ENCODE data around the gene SGMS2.

The SGMS2 gene

DNA sequence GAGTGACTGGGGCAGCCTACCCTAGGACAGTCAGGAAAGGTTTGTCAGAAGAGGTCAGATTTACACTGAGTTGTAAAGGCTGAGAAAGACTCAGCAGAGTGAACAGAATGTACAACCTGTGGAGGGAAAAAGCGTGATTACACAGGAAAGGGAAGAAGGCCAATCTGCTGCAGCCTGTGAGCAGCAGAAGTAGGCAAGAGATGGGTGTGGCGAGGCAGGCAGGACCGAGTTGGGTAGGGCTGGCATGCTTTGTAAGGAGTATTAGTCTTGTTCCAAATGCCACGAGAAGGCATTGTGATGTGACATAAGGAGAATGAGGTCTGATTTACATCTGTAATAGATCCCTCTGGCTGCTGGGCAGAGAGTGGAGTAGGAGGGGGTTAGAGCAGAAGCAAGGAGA, 12.6 kb downstream of the SGMS2 start:
- H3K4me3 ChIP-seq (replicated peaks; ENCODE audit: low read depth, low read length): no peak overlapping the region
- no peak for DNase-seq (ENCODE audit: low read depth)
- TF ChIP-seq, protein P1, sequence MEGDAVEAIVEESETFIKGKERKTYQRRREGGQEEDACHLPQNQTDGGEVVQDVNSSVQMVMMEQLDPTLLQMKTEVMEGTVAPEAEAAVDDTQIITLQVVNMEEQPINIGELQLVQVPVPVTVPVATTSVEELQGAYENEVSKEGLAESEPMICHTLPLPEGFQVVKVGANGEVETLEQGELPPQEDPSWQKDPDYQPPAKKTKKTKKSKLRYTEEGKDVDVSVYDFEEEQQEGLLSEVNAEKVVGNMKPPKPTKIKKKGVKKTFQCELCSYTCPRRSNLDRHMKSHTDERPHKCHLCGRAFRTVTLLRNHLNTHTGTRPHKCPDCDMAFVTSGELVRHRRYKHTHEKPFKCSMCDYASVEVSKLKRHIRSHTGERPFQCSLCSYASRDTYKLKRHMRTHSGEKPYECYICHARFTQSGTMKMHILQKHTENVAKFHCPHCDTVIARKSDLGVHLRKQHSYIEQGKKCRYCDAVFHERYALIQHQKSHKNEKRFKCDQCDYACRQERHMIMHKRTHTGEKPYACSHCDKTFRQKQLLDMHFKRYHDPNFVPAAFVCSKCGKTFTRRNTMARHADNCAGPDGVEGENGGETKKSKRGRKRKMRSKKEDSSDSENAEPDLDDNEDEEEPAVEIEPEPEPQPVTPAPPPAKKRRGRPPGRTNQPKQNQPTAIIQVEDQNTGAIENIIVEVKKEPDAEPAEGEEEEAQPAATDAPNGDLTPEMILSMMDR (IDR thresholded peaks at IDR 0.05; ENCODE audit: low read length, missing control alignments): no peak

GRCh38 chr4:107837776-107838618, 13.3 kb downstream of the SGMS2 start:
- TF ChIP-seq, protein P1 (IDR thresholded peaks at IDR 0.05; ENCODE audit: low read length, missing control alignments): no peak
- DNase-seq (ENCODE audit: low read depth): peak; percentile 67

GRCh38 chr4:107838861-107839565, 14.3 kb downstream of the SGMS2 start:
- no peak overlapping the region for H3K4me3 ChIP-seq (replicated peaks; ENCODE audit: low read depth, low read length)
- TF ChIP-seq, protein P1 (IDR thresholded peaks at IDR 0.05; ENCODE audit: low read length, missing control alignments): no peak
- DNase-seq (ENCODE audit: low read depth): peak; percentile 58

More at GRCh38 chr4:107837776-107838618, 13.3 kb downstream of the SGMS2 start:
- no peak overlapping the region for H3K4me3 ChIP-seq (replicated peaks; ENCODE audit: low read depth, low read length)

- DNase-seq (ENCODE audit: low read depth): no peak
- no peak overlapping the region for H3K4me3 ChIP-seq (replicated peaks; ENCODE audit: low read depth, low read length)
- TF ChIP-seq, protein P1 (IDR thresholded peaks at IDR 0.05; ENCODE audit: low read length, missing control alignments): no peak
Measured at GRCh38 chr4:107843391-107843790, 18.7 kb downstream of the SGMS2 start.

GRCh38 chr4:107845681-107846080, 20.9 kb downstream of the SGMS2 start:
- no peak for DNase-seq (ENCODE audit: low read depth)
- TF ChIP-seq, protein P1 (IDR thresholded peaks at IDR 0.05; ENCODE audit: low read length, missing control alignments): no peak
- H3K4me3 ChIP-seq (replicated peaks; ENCODE audit: low read depth, low read length): no peak overlapping the region

DNA sequence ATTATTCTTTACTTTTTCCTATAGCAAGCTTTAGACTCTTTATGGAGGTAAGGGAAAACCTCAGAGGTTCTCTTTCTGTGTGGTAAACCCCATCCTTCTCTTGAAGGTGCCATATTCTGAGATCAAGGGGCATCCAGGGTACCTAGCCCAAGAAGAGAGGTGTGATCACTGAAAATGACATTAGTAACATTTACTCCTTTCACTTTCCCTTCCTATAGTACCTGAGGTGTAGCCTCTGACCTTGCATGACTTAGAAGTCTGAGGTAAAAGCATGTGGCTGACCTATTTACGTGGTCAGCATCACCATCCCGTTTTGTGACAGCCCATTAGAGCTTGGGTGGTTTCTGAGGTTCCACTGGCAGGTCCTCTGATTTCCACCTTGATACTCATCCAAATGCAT, 25.7 kb downstream of the SGMS2 start:
- TF ChIP-seq, protein P1 (IDR thresholded peaks at IDR 0.05; ENCODE audit: low read length, missing control alignments): no peak
- no peak overlapping the region for H3K4me3 ChIP-seq (replicated peaks; ENCODE audit: low read depth, low read length)
- DNase-seq (ENCODE audit: low read depth): no peak

Data from fibroblast of pulmonary artery (primary cell).